Endothelial cell (in vitro differentiated cells): ENCODE data around the gene WDR7. TPM values are rescaled to one million over a fixed set of nuclear protein-coding genes. Genes with fewer than 3 reads are reported as not detected.

Experiments
- DNase-seq: peaks from one replicate; pipeline ENCODE4 v3.0.0; 2021; ENCODE audit warnings: low spot score
- H3K27ac Mint-ChIP-seq: one replicate; pipeline ENCODE4 v1.8.0; 2021; ENCODE audit warnings: mixed read lengths, inconsistent platforms; ENCODE audit not compliant: unreplicated experiment
- H3K27me3 Mint-ChIP-seq: one replicate; pipeline ENCODE4 v1.8.0; 2021; ENCODE audit warnings: mild to moderate bottlenecking, moderate library complexity, mixed read lengths, inconsistent platforms; ENCODE audit not compliant: unreplicated experiment
- H3K36me3 Mint-ChIP-seq: one replicate; pipeline ENCODE4 v1.8.0; 2021; ENCODE audit warnings: mild to moderate bottlenecking, low read depth, mixed read lengths, inconsistent platforms; ENCODE audit not compliant: unreplicated experiment
- H3K4me1 Mint-ChIP-seq: one replicate; pipeline ENCODE4 v1.8.0; 2021; ENCODE audit warnings: mild to moderate bottlenecking, mixed read lengths, inconsistent platforms; ENCODE audit not compliant: unreplicated experiment
- H3K4me3 Mint-ChIP-seq: one replicate; pipeline ENCODE4 v1.8.0; 2021; ENCODE audit warnings: mild to moderate bottlenecking, mixed read lengths, inconsistent platforms; ENCODE audit not compliant: unreplicated experiment
- H3K9me3 Mint-ChIP-seq: one replicate; pipeline ENCODE4 v1.8.0; 2021; ENCODE audit warnings: mixed read lengths, inconsistent platforms; ENCODE audit not compliant: unreplicated experiment
- CTCF ChIP-seq: fragments of 200-600 bp; sonication (generic); IDR thresholded peaks from one replicate; pipeline ENCODE4 v1.5.0; 2021; ENCODE audit warnings: antibody characterized with exemption; ENCODE audit not compliant: unreplicated experiment
- total RNA-seq: library from RNA; stranded (reverse); fragmentation: NEBNext Ultra II Directional; extraction: Animal tissue kit (Norgen Biotek cat#: 25700); gene quantifications from one replicate; pipeline ENCODE4 v1.2.1, GENCODE V29; 2021; ENCODE audit not compliant: unreplicated experiment

Gene WDR7
- total RNA-seq, 1 donor from 2014 or later = 42.0 TPM

DNA sequence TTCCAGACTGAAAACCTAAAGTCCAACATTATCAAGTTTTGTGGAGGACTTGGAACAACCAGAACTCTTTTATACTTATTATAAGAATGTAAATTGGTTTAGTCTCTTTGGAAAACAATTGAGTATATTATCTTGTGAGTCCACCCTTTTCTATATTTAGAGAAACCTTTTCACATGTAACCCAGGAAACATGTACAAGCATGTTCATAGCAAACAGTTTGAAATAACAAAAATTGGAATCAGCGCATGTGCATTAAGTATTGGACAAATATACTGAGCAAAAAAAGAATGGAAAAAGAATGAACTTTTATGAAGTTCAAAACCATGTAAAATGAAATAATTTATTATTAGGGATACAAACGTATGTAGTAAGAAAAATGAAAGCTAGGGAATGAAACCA lies 246.0 kb downstream of the WDR7 start:
- no peak overlapping the region for H3K4me3 Mint-ChIP-seq
- H3K9me3 Mint-ChIP-seq = no peaks in the 10 kb centered on the region
- no peaks in the 10 kb centered on the region for H3K36me3 Mint-ChIP-seq
- no peaks in the 10 kb centered on the region for H3K27me3 Mint-ChIP-seq
- DNase-seq = no peak
- H3K4me1 Mint-ChIP-seq = peaks cover 7% of the 10 kb centered on the region
- no peak for TF ChIP-seq CTCF
- no peak overlapping the region for H3K27ac Mint-ChIP-seq

GRCh38 chr18:56899660-56900059 lies 248.5 kb downstream of the WDR7 start:
- no peaks in the 10 kb centered on the region for H3K9me3 Mint-ChIP-seq
- peaks cover 7% of the 10 kb centered on the region for H3K4me1 Mint-ChIP-seq
- no peak overlapping the region for H3K4me3 Mint-ChIP-seq

DNA sequence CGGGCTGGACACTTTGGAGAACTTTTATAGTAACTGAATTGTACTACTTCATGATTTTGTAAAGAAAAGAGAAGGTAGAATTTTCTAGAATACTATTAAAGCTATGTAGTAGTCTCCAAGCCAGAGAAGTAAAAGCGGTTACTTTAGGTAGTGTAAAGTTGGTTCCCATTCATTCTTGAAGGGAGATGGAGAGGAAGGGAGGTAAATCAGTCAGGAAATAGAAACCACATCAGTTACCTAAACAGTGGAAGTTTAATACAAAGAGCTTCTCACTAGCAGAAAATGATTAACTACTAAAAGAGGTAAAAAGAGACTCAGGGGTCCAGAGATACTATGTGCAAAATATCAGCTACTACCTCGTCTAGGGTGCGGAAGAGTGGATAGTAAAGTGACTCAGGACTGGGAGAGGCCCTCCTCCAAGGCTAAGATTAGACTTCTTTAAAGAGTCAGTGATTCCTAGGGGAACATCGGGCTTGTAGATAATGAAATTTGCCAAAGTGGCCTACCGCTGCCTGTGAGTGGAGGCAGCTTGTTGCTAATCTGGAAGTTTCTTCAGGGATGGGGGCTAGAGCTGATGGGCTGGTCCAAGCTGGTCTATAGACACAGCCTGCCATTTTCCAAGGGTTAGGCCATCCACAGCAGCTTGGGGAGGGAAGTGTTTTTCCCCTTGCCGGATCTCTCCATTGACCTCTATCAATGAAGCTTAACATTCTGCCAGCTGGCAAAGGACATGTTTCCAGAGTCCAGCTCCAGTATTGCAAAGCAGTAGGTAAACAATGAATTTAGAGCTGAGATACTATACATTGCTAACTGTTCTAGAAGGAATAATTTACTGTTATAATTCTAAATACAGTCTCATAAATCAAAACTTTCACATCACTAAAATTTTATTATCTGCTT lies 249.3 kb downstream of the WDR7 start:
- Mint-ChIP-seq H3K4me1 (peaks cover 7% of the 10 kb centered on the region), H3K27ac (no peak overlapping the region), H3K36me3 (no peaks in the 10 kb centered on the region), H3K4me3 (no peak overlapping the region), H3K9me3 (no peaks in the 10 kb centered on the region), H3K27me3 (no peaks in the 10 kb centered on the region)
- TF ChIP-seq CTCF = no peak
- DNase-seq = no peak

More at GRCh38 chr18:56899660-56900059, 248.5 kb downstream of the WDR7 start:
- DNase-seq = no peak
- TF ChIP-seq CTCF = no peak
- no peaks in the 10 kb centered on the region for H3K27me3 Mint-ChIP-seq
- no peak overlapping the region for H3K27ac Mint-ChIP-seq
- no peaks in the 10 kb centered on the region for H3K36me3 Mint-ChIP-seq

DNA sequence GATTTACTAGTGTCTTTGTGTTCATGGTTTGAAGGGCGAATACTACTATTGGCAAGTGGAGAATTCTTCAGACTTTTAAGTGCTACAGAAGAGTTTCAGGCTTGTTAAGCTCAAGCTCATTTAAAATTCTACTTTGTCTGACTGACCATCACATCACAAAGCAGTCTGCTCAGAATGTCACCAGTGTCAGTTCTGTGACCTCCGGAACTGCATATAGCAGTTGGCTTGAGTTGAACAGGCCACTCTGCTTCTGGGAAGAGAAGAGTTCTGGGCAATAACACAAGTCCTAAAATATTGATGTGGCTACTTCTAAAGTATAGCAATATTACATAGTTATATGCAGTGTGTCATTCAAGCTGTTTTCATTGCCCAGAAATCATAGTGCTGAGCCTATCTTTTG lies 250.8 kb downstream of the WDR7 start:
- H3K27me3 Mint-ChIP-seq = peaks cover 3% of the 10 kb centered on the region
- no peaks in the 10 kb centered on the region for H3K9me3 Mint-ChIP-seq
- H3K27ac Mint-ChIP-seq = no peak overlapping the region
- no peak for DNase-seq
- TF ChIP-seq CTCF = no peak
- H3K4me1 Mint-ChIP-seq = peaks cover 7% of the 10 kb centered on the region
- no peaks in the 10 kb centered on the region for H3K36me3 Mint-ChIP-seq
- H3K4me3 Mint-ChIP-seq = no peak overlapping the region

GRCh38 chr18:56902653-56903052 lies 251.5 kb downstream of the WDR7 start:
- no peak overlapping the region for H3K4me3 Mint-ChIP-seq
- H3K36me3 Mint-ChIP-seq = no peaks in the 10 kb centered on the region
- peaks cover 7% of the 10 kb centered on the region for H3K4me1 Mint-ChIP-seq
- H3K27ac Mint-ChIP-seq = no peak overlapping the region
- H3K9me3 Mint-ChIP-seq = no peaks in the 10 kb centered on the region
- H3K27me3 Mint-ChIP-seq = peaks cover 3% of the 10 kb centered on the region
- no peak for TF ChIP-seq CTCF
- DNase-seq = no peak
